ENCODE results near the gene EHMT2. TPM values are rescaled to one million over a fixed set of nuclear protein-coding genes. Genes with fewer than 3 reads are reported as not detected.

The EHMT2 gene
- total and polyA plus RNA-seq, 2 of the 8 experiments (the other 6 are each of a cell fraction or from before 2014, with no cell fraction given) = 125 to 177 TPM

GRCh38 chr6:31882344-31882743, 15.2 kb downstream of the EHMT2 start:
- H3K18ac ChIP-seq (ENCODE audit: extremely low read depth, low read length) = no peak overlapping the region
- no peak overlapping the region for H3K9ac ChIP-seq (replicated peaks in 1 of 4; ENCODE audit: extremely low read depth in 1 of 4, low read depth in 3 of 4, low read length in 3 of 4)
- H2BK5ac ChIP-seq (ENCODE audit: low read depth, low read length) = no peak overlapping the region
- no peak overlapping the region for H3K14ac ChIP-seq (ENCODE audit: insufficient read length)
- no peak overlapping the region for H2BK12ac ChIP-seq (ENCODE audit: low read depth, low read length)
- H3K27ac ChIP-seq (ENCODE audit: low read depth, low read length) = no peak overlapping the region
- no peak overlapping the region for H3K4me2 ChIP-seq (ENCODE audit: insufficient read depth in 1 of 2, low read depth in 2 of 2, low read length in 2 of 2)
- H2BK15ac ChIP-seq (ENCODE audit: low read length) = no peak overlapping the region
- peaks cover 33 to 69% (median 59%) of the 10 kb centered on the region in 4 experiments for H3K36me3 ChIP-seq (ENCODE audit: control insufficient read depth in 2 of 4, insufficient read depth in 4 of 4, low read length in 3 of 4)
- no peak overlapping the region for H2BK20ac ChIP-seq (ENCODE audit: low read length)
- no peak overlapping the region for H3K56ac ChIP-seq (replicated peaks; ENCODE audit: insufficient read length, low read depth, low read length)
- no peaks in the 10 kb centered on the region; a peak in 1 of 4 replicates for H3K79me2 ChIP-seq (ENCODE audit: control insufficient read depth in 1 of 2, insufficient read depth in 2 of 2, low read length in 2 of 2)
- no peak overlapping the region for H3K4ac ChIP-seq (replicated peaks; ENCODE audit: insufficient read length, low read depth, low read length)
- H3K9me3 ChIP-seq (ENCODE audit: insufficient read depth in 2 of 2, low read depth in 1 of 2, low read length in 1 of 2) = no peaks in the 10 kb centered on the region
- DNase-seq (ENCODE audit: low read depth in 1 of 2, low spot score in 2 of 2) (no peak), FAIRE-seq (no peak)
- ChIA-PET POLR2A (ENCODE audit: partially characterized antibody) (interaction anchor here (0.9 to 3.2 kb wide), 5 partner anchors 9 to 48 kb away, joined by 3 to 10 read pairs (median 7); no protein-coding TSS in a partner anchor), CTCF (ENCODE audit: partially characterized antibody) (interaction anchor here (1.3 to 2.4 kb wide), 4 partner anchors 15 to 98 kb away, joined by 3 to 7 read pairs (median 4); partner anchors contain the start of gene EHMT2)
- H2BK120ac ChIP-seq (replicated peaks; ENCODE audit: low read depth, low read length) = no peak overlapping the region
- H3K23me2 ChIP-seq (ENCODE audit: low read depth, low read length) = no peaks in the 10 kb centered on the region
- H3K79me1 ChIP-seq (ENCODE audit: low read depth, low read length) = no peaks in the 10 kb centered on the region; the same call in none of the 2 replicates
- no peak overlapping the region for H3K4me3 ChIP-seq (ENCODE audit: extremely low read depth in 1 of 4, insufficient read depth in 2 of 4, low read depth in 3 of 4, low read length in 4 of 4)
- 92% methylated on average over 6 of the region's 6 CpGs; no CpG with 5 or more reads in 1 of the 2 experiments for WGBS, 2 experiments (ENCODE audit: extremely low coverage in 1 of 2, insufficient coverage in 1 of 2, insufficient read length in 1 of 2, insufficient replicate concordance in 2 of 2, low coverage in 1 of 2, low lambda C conversion rate in 2 of 2, missing lambda C conversion rate in 1 of 2)
- no peak overlapping the region for H2AFZ ChIP-seq (ENCODE audit: low read length)
- no peak overlapping the region for H4K8ac ChIP-seq (ENCODE audit: extremely low read depth, insufficient read depth, low read length)
- peaks cover 2 to 15% of the 10 kb centered on the region in 2 experiments for H4K20me1 ChIP-seq (replicated peaks in 1 of 2; ENCODE audit: control insufficient read depth in 1 of 2, insufficient read depth in 2 of 2, low read length in 2 of 2)
- no peak overlapping the region for H3K23ac ChIP-seq (ENCODE audit: insufficient read length)
- no peak for TF ChIP-seq CEBPB (IDR thresholded peaks at IDR 0.05; ENCODE audit: low read depth, low read length)
- TF ChIP-seq SP2 (IDR thresholded peaks at IDR 0.05; ENCODE audit: low read length) = no peak
- no peak for TF ChIP-seq BCL11A (IDR thresholded peaks at IDR 0.05; ENCODE audit: low read depth in 2 of 2, low read length in 2 of 2)
- TF ChIP-seq YY1 (IDR thresholded peaks at IDR 0.05; ENCODE audit: low read depth, low read length) = no peak
- TF ChIP-seq EGR1 (IDR thresholded peaks at IDR 0.05; ENCODE audit: borderline replicate concordance, low read depth, low read length) = no peak
- H3K4me1 ChIP-seq (replicated peaks in 1 of 4; ENCODE audit: control insufficient read depth in 3 of 4, insufficient read depth in 4 of 4, low read length in 3 of 4) = peaks cover 0 to 11% (median 0%) of the 10 kb centered on the region in 4 experiments; a peak in 1 of 7 replicates
- H4K91ac ChIP-seq (replicated peaks; ENCODE audit: insufficient read length, low read length) = no peak overlapping the region
- H3K27me3 ChIP-seq (replicated peaks in 1 of 4; ENCODE audit: control insufficient read depth in 3 of 4, extremely low read depth in 1 of 4, insufficient read depth in 3 of 4, low read length in 3 of 4) = no peaks in the 10 kb centered on the region
- no peak overlapping the region for H2AK5ac ChIP-seq (ENCODE audit: low read depth, low read length)
- H4K5ac ChIP-seq (ENCODE audit: insufficient read length, low read depth, low read length) = no peak overlapping the region

Measured in H1 (cell line).